ENCODE results near the gene SFI1.

The SFI1 gene

GRCh38 chr22:31577711-31578110 lies 81.4 kb downstream of the SFI1 start:
- DNase-seq (ENCODE audit: low read depth, low spot score), result no peak
- POLR2A ChIA-PET, result no interaction called here
- no peak overlapping the region for H3K4me3 ChIP-seq (ENCODE audit: low read depth, low read length)
- no peak for TF ChIP-seq CTCF (IDR thresholded peaks at IDR 0.05; ENCODE audit: insufficient read depth, low read length, missing control alignments)
- CTCF ChIA-PET, result interaction anchor here (3.3 to 3.4 kb wide), 2 partner anchors 16 to 21 kb away, joined by 9 to 16 read pairs; no protein-coding TSS in a partner anchor

- H3K4me3 ChIP-seq (ENCODE audit: low read depth, low read length), result no peak overlapping the region
- CTCF ChIA-PET, result interaction anchor here (1.2 to 3.4 kb wide), 4 partner anchors 17 to 392 kb away, joined by 3 to 16 read pairs (median 6); no protein-coding TSS in a partner anchor
- DNase-seq (ENCODE audit: low read depth, low spot score), result no peak
- POLR2A ChIA-PET, result no interaction called here
- TF ChIP-seq CTCF (IDR thresholded peaks at IDR 0.05; ENCODE audit: insufficient read depth, low read length, missing control alignments), result no peak
These were observed 81.8 kb downstream of the SFI1 start for GRCh38 chr22:31578171-31578570.

GRCh38 chr22:31579835-31580242 lies 83.5 kb downstream of the SFI1 start:
- ChIA-PET CTCF (interaction anchor here (1.0 to 3.3 kb wide), 2 partner anchors 19 to 23 kb away, joined by 3 to 9 read pairs; no protein-coding TSS in a partner anchor), POLR2A (no interaction called here)
- H3K4me3 ChIP-seq (ENCODE audit: low read depth, low read length), result no peak overlapping the region
- no peak for TF ChIP-seq CTCF (IDR thresholded peaks at IDR 0.05; ENCODE audit: insufficient read depth, low read length, missing control alignments)
- DNase-seq (ENCODE audit: low read depth, low spot score), result no peak

- no peak for TF ChIP-seq CTCF (IDR thresholded peaks at IDR 0.05; ENCODE audit: insufficient read depth, low read length, missing control alignments)
- no peak overlapping the region for H3K4me3 ChIP-seq (ENCODE audit: low read depth, low read length)
- DNase-seq (ENCODE audit: low read depth, low spot score), result no peak
- CTCF ChIA-PET, result interaction anchor here (0.8 to 2.8 kb wide), 10 partner anchors 9 to 46 kb away, joined by 3 to 21 read pairs (median 3); no protein-coding TSS in a partner anchor
- POLR2A ChIA-PET, result interaction anchor here (1.1 to 1.2 kb wide), 2 partner anchors 46 to 94 kb away, joined by 3 read pairs; no protein-coding TSS in a partner anchor
These were observed 87.6 kb downstream of the SFI1 start for GRCh38 chr22:31583861-31584485.

GRCh38 chr22:31584804-31585160 lies 88.4 kb downstream of the SFI1 start:
- TF ChIP-seq CTCF (IDR thresholded peaks at IDR 0.05; ENCODE audit: insufficient read depth, low read length, missing control alignments), result no peak
- ChIA-PET CTCF (interaction anchor here (0.8 to 2.8 kb wide), 6 partner anchors 10 to 385 kb away, joined by 3 to 21 read pairs (median 4); no protein-coding TSS in a partner anchor), POLR2A (interaction anchor here (1.1 to 1.2 kb wide), 2 partner anchors 46 to 94 kb away, joined by 3 read pairs; no protein-coding TSS in a partner anchor)
- no peak overlapping the region for H3K4me3 ChIP-seq (ENCODE audit: low read depth, low read length)
- DNase-seq (ENCODE audit: low read depth, low spot score), result no peak

- H3K4me3 ChIP-seq (ENCODE audit: low read depth, low read length), result no peak overlapping the region
- no peak for TF ChIP-seq CTCF (IDR thresholded peaks at IDR 0.05; ENCODE audit: insufficient read depth, low read length, missing control alignments)
- no peak for DNase-seq (ENCODE audit: low read depth, low spot score)
- ChIA-PET POLR2A (interaction anchor here (1.1 kb wide), 1 partner anchor 45 kb away, joined by 3 read pairs; no protein-coding TSS in a partner anchor), CTCF (interaction anchor here (1.3 to 2.8 kb wide), 4 partner anchors 23 to 385 kb away, joined by 3 to 21 read pairs (median 10); no protein-coding TSS in a partner anchor)
These were observed 89.0 kb downstream of the SFI1 start for GRCh38 chr22:31585161-31585859.

Data from AG04449 (cell line).